ENCODE measurements around the gene CPHXL2.

CPHXL2 gene

DNA sequence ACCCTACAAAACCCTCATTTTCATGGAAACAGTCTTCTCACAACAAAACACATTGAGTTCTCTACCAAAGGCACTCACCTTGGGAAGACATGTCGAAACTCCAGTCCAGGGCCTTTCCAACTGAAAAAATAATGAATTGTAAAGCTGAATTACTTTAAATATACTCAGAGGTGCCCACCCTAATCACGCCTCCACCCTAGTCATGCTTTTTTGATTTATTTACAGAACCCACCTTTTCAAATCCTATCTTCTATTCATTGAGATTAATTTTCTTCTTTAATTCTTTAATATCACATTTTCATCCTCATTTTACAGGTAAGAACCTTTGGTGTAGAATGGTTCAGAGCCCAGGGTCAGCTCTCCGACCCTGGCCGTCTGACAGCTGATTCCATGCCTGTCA lies at the start of gene CPHXL2:
Gene CPHXL2, minus strand, starts transcription at position 101 of the 400 bp plus-strand sequence. Its CDS starts 10 bp downstream, at position 91.
- no peak for DNase-seq

GRCh38 chr16:75726390-75726789 lies 49.6 kb upstream of the CPHXL2 start, which contains the start of gene CPHXL:
Gene CPHXL (minus strand): TSS chr16:75726490. CDS start chr16:75726442, 48 bp downstream.
- DNase-seq = no peak

- DNase-seq = no peak
These were observed 41.6 kb upstream of the CPHXL2 start for GRCh38 chr16:75718452-75718851.

DNA sequence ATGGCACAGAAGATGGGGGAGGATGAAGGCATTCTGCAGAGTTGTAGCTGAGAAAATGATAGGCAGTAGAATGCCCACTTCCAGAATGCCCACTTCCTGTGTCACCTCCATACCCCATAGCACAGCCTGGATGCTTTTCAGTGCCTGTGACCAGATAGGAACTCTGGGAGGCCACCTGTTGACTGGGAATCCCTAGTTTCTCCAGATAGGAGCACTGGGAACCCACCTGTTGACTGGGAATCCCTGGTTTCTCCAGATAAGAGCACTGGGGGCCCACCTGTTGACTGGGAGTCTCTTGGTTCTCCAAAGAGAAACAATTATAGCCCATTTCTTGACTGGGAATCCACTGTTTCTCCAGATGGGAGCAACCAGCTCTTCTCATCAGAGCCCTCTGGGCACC lies 37.9 kb upstream of the CPHXL2 start:
- no peak for DNase-seq

DNA sequence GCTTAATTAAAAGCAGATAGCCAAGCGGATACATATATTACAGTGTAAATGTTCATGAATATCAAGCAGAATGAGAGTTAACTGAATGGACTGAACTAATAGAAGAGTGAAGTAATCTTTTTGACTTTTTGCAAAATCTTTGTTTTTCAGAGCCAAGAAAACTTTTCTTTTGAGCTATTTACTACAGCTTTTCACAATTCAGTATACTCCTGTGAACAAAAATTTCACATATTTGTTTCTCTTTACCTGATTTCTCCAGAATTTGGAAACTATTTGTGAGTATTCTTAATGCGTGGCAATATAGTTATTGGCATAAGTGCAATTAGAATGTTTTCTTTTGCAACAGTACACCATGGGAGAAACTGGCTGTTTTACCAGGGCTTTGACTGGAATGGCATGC lies 33.5 kb upstream of the CPHXL2 start:
- DNase-seq = no peak

- DNase-seq = no peak
These were observed 26.5 kb upstream of the CPHXL2 start for GRCh38 chr16:75703306-75703705.

GRCh38 chr16:75702242-75702641 lies 25.4 kb upstream of the CPHXL2 start:
- no peak for DNase-seq

DNA sequence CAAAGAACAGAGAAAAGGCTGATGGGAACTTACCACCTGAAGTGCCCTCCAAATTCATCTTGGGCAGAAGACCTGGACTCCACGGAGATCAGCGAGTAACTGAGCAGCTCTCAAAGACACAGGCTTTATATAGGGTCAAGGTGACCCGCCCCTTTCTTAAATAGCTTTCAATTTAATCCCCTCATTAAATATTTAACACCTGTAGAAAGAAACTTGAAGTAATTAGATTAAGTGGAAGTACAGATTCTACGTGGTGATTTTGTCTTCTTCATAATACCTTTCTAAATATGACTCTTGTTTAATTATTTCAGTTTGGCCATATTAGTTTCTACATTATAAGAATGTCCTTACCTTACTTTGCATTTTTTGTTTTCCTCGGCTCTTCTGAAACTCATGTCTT lies 24.6 kb upstream of the CPHXL2 start, which contains the start of gene DUXB:
Gene DUXB, minus strand, starts transcription at position 101 of the 400 bp plus-strand sequence. Its CDS starts 43 bp downstream, at position 58.
- DNase-seq = no peak

GRCh38 chr16:75697571-75697970 lies 20.8 kb upstream of the CPHXL2 start:
- DNase-seq = no peak

- DNase-seq = no peak
These were observed 18.9 kb upstream of the CPHXL2 start for GRCh38 chr16:75695708-75696107.

- DNase-seq = no peak
These were observed 10.6 kb upstream of the CPHXL2 start for GRCh38 chr16:75687361-75687760.

DNA sequence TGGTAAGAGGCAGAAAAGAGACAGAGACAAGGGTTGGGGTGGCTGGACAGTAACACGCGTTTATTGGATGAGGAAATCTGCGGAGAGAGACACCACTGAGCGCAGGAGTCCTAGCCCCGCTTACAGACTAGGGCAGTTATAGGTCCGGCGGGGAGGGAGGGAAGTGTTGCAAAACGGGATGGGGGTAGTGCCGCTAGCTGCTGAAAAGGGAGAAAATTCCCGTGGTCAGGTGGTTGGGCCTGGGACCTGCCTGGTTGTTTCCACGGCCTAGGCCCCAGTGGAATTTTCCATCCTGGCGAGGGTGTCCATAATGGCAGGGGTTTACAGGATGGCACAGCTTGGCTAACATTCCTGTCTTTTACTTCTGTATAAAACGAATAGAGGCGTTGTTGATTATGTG lies 5.5 kb upstream of the CPHXL2 start:
- DNase-seq = no peak

- no peak for DNase-seq
These were observed 2.6 kb upstream of the CPHXL2 start for GRCh38 chr16:75679366-75679765.

DNA sequence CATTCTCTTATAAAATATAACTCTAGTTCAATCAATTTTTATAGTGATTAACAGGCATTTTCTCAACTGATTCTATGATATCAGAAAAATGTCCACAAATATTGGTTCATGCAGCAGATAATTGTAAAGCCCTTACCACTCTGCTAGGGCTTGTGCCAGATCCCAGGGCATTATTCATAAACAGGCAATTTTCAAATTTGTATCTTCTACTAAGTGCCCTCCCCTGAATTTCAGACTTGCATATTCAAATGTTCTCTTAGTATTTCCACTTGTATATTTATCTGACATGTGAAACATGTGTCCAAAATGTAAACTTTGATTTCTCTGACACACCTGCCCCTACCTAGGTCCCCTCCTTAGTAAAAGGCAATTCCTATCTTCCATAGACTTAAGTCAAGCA lies 9.3 kb downstream of the CPHXL2 start:
- DNase-seq = no peak

DNA sequence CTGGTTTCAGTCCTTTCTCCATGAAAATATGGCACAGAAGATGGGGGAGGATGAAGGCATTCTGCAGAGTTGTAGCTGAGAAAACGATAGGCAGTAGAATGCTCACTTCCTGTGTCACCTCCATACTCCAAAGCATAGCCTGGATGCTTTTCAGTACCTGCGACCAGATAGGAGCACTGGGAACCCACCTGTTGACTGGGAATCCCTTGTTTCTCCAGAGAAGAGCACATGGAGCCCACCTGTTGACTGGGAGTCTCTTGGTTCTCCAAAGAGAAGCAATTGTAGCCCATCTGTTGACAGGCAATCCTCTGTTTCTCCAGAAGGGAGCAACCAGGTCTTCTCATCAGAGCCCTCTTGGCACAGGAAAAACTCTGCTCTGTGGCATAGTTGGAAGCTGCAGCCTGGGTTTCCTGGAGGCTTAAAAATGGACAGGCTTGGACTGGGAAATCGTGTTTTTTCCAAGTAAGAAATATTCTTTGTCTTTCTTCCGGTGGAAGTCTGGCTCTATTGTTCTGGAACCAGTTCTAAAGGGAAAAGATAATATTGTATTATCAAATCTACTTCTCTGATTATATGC lies 16.0 kb downstream of the CPHXL2 start:
- DNase-seq = no peak

DNA sequence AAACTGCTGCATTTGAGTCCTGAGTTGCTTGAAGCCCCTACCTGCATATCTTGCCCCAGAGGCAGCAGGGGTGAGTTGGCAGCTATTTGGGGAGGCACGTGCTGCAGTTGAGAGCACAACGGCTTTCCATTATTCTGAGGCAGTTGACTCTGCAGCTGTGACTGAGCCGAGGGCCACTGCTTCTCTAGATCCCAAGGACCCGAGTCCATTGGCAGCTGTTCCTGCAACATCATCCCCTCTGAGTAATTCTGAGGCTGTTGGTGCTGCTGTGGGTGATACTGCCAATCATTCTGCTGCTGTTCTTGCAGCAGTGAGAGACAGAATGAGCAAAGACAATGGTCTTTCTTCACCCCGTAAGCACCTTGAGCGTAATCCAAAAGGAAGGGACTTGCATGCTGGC lies 16.5 kb downstream of the CPHXL2 start:
- DNase-seq = no peak

GRCh38 chr16:75658175-75658574 lies 18.6 kb downstream of the CPHXL2 start:
- DNase-seq = no peak

DNA sequence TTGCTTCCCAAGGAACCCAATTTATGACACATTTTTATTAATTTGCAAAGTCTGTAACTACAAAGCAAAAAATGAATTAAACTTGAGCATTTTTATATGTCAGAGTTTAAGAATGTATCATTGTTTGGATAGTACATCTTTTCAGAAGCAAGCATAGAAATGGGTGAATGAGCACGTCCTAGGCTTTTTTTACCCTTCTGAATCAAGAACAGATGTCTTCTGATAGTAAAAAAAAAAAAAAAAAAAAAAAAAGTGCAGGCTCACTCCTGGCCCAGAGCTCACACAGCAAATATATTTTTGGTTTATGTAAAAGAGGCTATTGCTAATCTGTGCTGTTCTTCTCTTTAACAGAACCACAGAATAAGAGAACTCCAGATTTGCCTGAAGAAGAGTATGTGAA lies 22.9 kb downstream of the CPHXL2 start:
- DNase-seq = no peak

GRCh38 chr16:75648265-75649076 lies 28.3 kb downstream of the CPHXL2 start:
- DNase-seq = peak; percentile 76

DNA sequence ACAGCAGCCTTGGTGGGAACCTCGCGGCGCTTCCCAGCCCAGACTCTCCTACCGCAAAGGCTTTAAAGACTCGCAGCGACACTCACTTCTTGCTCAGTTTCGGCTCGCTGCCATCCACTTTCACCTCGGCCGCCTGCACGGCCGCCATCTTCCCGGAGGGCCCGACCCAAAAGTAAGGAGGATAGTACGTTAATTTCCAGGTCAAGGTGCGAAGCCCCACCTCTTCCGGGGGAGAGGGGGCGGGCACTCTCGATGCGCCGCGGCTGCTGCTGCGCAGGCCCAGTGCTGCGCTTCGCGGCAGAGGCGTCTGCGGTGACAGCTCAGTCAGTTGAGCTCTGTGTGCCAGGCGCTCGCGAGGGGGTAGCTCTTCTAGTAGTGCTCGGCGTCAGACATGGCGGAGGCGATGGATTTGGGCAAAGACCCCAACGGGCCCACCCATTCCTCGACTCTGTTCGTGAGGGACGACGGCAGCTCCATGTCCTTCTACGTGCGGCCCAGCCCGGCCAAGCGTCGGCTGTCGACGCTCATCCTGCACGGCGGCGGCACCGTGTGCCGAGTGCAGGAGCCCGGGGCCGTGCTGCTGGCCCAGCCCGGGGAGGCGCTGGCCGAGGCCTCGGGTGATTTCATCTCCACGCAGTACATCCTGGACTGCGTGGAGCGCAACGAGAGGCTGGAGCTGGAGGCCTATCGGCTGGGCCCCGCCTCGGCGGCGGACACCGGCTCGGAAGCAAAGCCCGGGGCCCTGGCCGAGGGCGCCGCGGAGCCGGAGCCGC lies 29.1 kb downstream of the CPHXL2 start, which contains the start of the genes KARS1 and TERF2IP:
Gene KARS1, minus strand, starts transcription at position 174 of the 773 bp plus-strand sequence. Its CDS starts 26 bp downstream, at position 148.
Gene TERF2IP, plus strand, starts transcription at position 282 of the 773 bp plus-strand sequence. Its CDS starts 110 bp downstream, at position 392.
- DNase-seq = peak; percentile 89

GRCh38 chr16:75647112-75647491 lies 29.7 kb downstream of the CPHXL2 start:
- DNase-seq = no peak

- no peak for DNase-seq
These were observed 32.4 kb downstream of the CPHXL2 start for GRCh38 chr16:75644240-75645012.

DNA sequence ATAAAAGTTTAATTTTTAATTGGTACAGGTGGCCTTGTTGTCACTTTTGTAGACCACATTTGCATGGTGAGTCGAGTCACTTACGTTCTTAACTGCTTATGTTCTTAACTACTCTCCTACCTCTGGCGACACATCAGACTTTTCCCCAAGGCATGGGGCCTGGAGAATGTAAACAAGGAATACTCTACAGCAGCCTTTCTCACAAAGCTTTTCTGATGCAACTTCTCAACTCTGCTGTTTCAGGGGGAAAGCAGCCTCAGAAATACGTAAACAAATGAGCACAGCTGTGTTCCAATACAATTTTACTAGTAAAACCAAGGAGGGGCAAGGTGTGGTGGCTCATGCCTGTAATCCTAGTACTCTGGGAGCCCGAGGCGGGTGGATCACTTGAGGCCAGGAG lies 36.2 kb downstream of the CPHXL2 start:
- DNase-seq = no peak
